ENCODE measurements around the gene BLOC1S4. TPM values are rescaled to one million over a fixed set of nuclear protein-coding genes. Genes with fewer than 3 reads are reported as not detected.

The BLOC1S4 gene
- total and polyA plus RNA-seq, 7 donors, result 9.1 to 19.7 (median 13.2) TPM

- DNase-seq, result no peak
Measured at GRCh38 chr4:6727943-6728250, 11.9 kb downstream of the BLOC1S4 start.

GRCh38 chr4:6728320-6729029 is 12.5 kb downstream of the BLOC1S4 start:
- Histone ChIP-seq H3K9me3 (no peaks in the 10 kb centered on the region), H3K36me3 (no peaks in the 10 kb centered on the region), H3K27me3 (no peaks in the 10 kb centered on the region), H3K4me1 (peaks cover 0 to 35% (median 15%) of the 10 kb centered on the region in 4 donors), H3K27ac (peak overlapping the region in 2 of 4 donors; percentile 7 to 9), H3K4me3 (no peak overlapping the region)
- WGBS, 2 donors, result 83 to 87% methylated on average over 15 of the region's 15 CpGs
- TF ChIP-seq EP300 (IDR thresholded peaks at IDR 0.05) (no peak), POLR2AphosphoS5 (IDR thresholded peaks at IDR 0.05) (no peak), POLR2A (IDR thresholded peaks at IDR 0.05) (no peak), CTCF (IDR thresholded peaks at IDR 0.05) (no peak)
- intact Hi-C loops (cut with DNase I), result no loop called here
- DNase-seq, result no peak

More at GRCh38 chr4:6727943-6728250, 11.9 kb downstream of the BLOC1S4 start:
- Histone ChIP-seq H3K4me1 (peaks cover 0 to 32% (median 10%) of the 10 kb centered on the region in 4 donors), H3K27ac (no peak overlapping the region), H3K36me3 (no peaks in the 10 kb centered on the region), H3K4me3 (no peak overlapping the region), H3K9me3 (no peaks in the 10 kb centered on the region), H3K27me3 (no peaks in the 10 kb centered on the region)
- intact Hi-C loops (cut with DNase I), result no loop called here
- WGBS, 2 donors, result 79 to 83% methylated on average over 3 of the region's 3 CpGs
- TF ChIP-seq POLR2A (IDR thresholded peaks at IDR 0.05), result no peak
- TF ChIP-seq CTCF (IDR thresholded peaks at IDR 0.05), result no peak
- TF ChIP-seq EP300 (IDR thresholded peaks at IDR 0.05), result no peak
- no peak for TF ChIP-seq POLR2AphosphoS5 (IDR thresholded peaks at IDR 0.05)

GRCh38 chr4:6730603-6731317 is 14.8 kb downstream of the BLOC1S4 start:
- Histone ChIP-seq H3K4me1 (peaks cover 0 to 35% (median 15%) of the 10 kb centered on the region in 4 donors), H3K27me3 (no peaks in the 10 kb centered on the region), H3K27ac (peak overlapping the region in 1 of 4 donors; percentile 39), H3K4me3 (no peak overlapping the region), H3K9me3 (no peaks in the 10 kb centered on the region), H3K36me3 (no peaks in the 10 kb centered on the region)
- no peak for TF ChIP-seq CTCF (IDR thresholded peaks at IDR 0.05)
- no peak for TF ChIP-seq EP300 (IDR thresholded peaks at IDR 0.05)
- TF ChIP-seq POLR2AphosphoS5 (IDR thresholded peaks at IDR 0.05), result no peak
- no peak for TF ChIP-seq POLR2A (IDR thresholded peaks at IDR 0.05)
- 78% methylated on average over 20 of the region's 20 CpGs for WGBS, 2 donors
- DNase-seq, result no peak
- intact Hi-C loops (cut with DNase I), result no loop called here

- no peak for DNase-seq
- no peaks in the 10 kb centered on the region for H3K36me3 ChIP-seq
- H3K27me3 ChIP-seq, result no peaks in the 10 kb centered on the region
- H3K9me3 ChIP-seq, result no peaks in the 10 kb centered on the region
- H3K27ac ChIP-seq, result peak overlapping the region in 1 of 4 donors; percentile 39
- no peak overlapping the region for H3K4me3 ChIP-seq
- WGBS, 2 donors, result 94 to 95% methylated on average over 8 of the region's 8 CpGs
- intact Hi-C loops (cut with DNase I), result no loop called here
- peaks cover 0 to 34% (median 15%) of the 10 kb centered on the region in 4 donors for H3K4me1 ChIP-seq
- TF ChIP-seq CTCF (IDR thresholded peaks at IDR 0.05), result no peak
- TF ChIP-seq POLR2A (IDR thresholded peaks at IDR 0.05), result no peak
- no peak for TF ChIP-seq EP300 (IDR thresholded peaks at IDR 0.05)
- no peak for TF ChIP-seq POLR2AphosphoS5 (IDR thresholded peaks at IDR 0.05)
Measured at GRCh38 chr4:6731318-6731675, 15.3 kb downstream of the BLOC1S4 start.
